GM21381 (cell line): ENCODE results near the gene PCGF5.
"Not testable (repeated sequence)": the region's sequence is repeated elsewhere in the genome, so short reads cannot be mapped to it uniquely, and the experiment has no call there.

Experiments
- ATAC-seq: cut with Tn5 transposase; IDR thresholded peaks from one replicate; pipeline ENCODE4 v1.9.1; 2021; ENCODE audit warnings: mild to moderate bottlenecking, moderate library complexity; ENCODE audit not compliant: unreplicated experiment

The PCGF5 gene

DNA sequence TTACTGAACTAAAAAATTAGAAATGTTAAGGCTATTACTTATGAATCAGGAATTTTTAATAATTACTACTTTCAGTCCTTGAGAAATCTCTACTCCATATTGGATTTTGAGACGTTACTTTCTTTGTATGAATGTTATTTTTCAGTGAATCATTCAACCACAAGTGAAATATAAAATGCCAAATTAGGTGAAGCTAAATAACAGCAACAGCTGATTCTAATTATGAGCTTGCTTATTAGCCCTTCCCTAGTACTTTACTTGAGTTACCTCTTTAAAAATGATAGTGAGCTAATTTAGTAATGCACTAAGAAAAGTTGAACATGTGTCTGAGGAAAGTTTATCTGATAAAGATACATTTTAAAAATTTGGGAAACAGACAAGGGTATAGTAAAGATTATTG is 51.4 kb downstream of the PCGF5 start:
- ATAC-seq: no peak

DNA sequence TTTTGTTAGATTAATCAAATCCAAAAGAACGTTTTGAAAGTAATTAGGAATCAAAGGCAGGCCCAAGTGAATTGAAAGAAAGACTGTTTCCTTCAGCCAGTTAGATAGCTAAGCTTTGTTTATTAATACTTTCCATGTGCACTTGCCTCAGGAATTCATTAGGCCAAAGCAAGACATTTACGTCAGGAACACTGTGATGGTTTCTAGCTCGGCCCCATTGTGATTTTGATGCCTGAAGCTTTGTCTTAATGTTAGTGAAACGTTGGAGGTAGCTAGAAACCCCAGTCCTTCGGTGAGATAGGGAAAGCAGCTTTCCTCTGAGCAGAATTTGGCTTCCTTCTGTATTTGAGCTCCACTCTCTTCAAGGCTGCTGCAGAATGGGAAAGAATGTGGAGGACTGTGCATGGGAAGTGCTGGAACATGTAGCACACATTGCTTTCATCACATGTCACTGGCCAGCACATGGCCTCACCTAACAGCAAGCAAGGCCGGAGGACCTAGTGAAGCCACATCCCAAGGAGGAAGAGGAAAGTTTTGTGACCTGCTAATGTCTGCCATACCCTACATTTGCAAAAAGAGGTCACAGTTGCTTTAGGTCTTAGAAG is 64.1 kb downstream of the PCGF5 start:
- ATAC-seq: no peak

DNA sequence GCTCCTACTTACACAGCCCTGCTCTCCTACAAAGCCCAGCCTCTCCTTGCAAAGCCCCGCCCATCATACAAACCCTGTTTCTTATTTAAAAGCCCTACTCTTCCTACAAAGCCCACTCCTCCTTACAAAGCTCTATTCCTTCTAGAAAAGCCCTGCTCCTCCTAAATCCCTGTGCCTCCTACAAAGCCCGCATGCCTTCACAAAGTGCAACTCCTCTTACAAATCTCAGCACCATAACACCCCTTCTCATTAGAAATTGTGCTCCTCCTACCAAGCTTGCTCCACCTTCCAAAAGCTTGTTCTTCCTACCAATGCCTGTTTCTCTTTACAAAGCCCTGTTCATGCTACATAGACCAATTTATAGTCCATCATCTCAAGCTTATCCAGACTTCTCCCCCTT is 66.1 kb downstream of the PCGF5 start:
- ATAC-seq: no peak

- no peak for ATAC-seq
These were observed 66.8 kb downstream of the PCGF5 start for GRCh38 chr10:91287276-91287675.

- no peak for ATAC-seq
These were observed 67.4 kb downstream of the PCGF5 start for GRCh38 chr10:91287912-91288311.

DNA sequence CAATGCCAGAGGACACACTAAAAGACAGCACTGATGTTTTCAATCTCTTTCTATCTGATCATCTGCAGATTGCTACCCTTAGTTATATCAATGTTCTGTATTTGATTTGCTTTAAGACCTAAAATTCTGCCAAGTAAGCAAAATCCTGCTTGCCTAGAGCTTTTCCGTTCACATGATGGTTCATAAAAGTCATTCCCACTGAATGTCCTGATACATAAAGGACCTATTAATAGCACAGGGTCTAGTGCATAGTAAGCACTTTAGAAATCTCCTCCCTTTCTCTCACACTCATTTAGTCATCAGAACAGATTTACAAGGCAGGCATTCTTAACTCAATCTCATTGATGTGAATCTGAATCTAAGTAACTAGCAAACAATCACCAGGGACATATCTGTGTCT is 68.8 kb downstream of the PCGF5 start:
- no peak for ATAC-seq

- ATAC-seq: no peak
These were observed 70.1 kb downstream of the PCGF5 start for GRCh38 chr10:91290607-91291006.

DNA sequence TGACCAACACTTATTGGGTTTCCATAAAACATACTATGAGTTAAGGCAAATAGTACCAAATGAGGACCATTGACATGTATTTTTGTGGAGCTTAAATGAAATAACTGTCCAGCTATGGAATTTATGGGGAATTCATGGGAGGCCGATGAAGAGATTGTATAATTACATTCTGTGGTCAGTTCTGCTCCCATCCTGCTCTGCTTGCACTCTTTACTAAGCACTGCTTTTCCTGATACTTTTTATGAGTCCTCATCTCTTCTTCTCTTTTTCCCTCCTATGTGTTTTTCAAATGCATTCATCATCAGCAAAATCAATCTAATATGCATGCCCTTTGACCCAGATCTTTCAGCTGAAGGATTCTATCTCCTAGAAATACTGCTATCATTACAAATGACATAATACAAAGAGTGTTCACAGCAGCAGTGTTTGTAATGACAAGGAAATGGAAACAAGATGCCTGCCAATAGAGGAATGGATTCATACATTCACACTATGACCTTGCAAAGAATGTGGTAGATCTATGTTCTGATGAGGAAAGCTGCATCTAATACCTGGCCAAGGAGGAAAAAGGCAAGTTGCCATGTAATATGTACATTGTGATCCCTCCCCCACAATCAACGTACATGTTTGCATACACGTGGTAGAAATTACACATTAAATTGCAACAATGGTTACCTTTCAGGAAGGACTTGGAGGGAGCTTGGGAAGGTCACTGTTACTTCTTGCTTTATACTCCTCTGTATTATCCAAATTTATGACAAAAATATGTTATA is 73.9 kb downstream of the PCGF5 start:
- ATAC-seq: no peak

- no peak for ATAC-seq
These were observed 74.9 kb downstream of the PCGF5 start for GRCh38 chr10:91295346-91295745.

GRCh38 chr10:91296471-91296870 is 76.0 kb downstream of the PCGF5 start:
- no peak for ATAC-seq

- peak; percentile 87 for ATAC-seq
These were observed 77.9 kb downstream of the PCGF5 start for GRCh38 chr10:91298224-91298871.

DNA sequence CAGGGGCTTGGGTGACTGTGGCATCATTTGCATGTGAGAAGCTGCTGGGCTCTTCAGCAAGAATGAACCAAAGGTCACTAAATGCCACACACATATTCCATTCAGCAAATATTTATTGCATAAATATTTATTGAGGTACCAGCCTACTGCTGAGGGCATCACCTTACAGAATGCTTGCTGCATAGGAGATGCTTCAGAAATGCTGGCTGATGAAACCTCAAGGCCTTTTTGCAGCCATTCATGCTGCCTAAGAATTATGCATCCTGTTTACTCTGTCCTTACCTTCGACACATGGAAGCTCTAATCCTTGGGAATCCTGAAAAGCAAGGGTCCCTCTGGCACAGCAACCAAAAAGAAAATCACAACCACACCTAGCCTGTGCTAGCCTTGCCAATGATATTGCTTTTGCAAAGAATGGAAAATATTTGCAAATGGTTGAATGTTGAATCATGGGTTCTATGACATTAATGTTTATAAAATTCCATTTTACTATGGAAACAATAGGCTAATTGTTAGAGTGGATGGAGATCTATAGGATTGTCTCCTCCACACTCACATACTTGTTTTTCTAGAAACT is 79.6 kb downstream of the PCGF5 start:
- no peak for ATAC-seq

- ATAC-seq: not testable (repeated sequence)
These were observed 82.5 kb downstream of the PCGF5 start for GRCh38 chr10:91302946-91303345.

DNA sequence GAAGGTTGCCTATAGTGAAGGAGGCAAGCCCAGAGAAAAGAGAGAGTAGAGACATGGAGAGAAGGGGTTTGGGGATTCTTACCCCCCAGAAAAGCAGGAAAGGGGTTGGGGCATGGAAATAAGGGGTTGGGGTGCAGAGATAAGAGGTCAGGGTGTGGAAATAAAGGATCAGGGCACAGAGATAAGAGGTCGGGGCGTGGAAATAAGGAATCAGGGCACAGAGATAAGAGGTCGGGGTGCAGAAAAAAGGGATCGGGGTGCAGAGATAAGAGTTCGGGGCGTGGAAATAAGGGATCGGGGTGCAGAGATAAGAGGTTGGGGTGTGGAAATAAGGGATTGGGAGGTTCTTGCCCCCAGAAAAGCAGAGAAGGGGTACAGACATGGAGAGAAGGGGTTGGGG is 85.5 kb downstream of the PCGF5 start:
- not testable (repeated sequence) for ATAC-seq

GRCh38 chr10:91307489-91307888 is 87.0 kb downstream of the PCGF5 start:
- no peak for ATAC-seq

GRCh38 chr10:91309711-91310110 is 89.2 kb downstream of the PCGF5 start:
- no peak for ATAC-seq

DNA sequence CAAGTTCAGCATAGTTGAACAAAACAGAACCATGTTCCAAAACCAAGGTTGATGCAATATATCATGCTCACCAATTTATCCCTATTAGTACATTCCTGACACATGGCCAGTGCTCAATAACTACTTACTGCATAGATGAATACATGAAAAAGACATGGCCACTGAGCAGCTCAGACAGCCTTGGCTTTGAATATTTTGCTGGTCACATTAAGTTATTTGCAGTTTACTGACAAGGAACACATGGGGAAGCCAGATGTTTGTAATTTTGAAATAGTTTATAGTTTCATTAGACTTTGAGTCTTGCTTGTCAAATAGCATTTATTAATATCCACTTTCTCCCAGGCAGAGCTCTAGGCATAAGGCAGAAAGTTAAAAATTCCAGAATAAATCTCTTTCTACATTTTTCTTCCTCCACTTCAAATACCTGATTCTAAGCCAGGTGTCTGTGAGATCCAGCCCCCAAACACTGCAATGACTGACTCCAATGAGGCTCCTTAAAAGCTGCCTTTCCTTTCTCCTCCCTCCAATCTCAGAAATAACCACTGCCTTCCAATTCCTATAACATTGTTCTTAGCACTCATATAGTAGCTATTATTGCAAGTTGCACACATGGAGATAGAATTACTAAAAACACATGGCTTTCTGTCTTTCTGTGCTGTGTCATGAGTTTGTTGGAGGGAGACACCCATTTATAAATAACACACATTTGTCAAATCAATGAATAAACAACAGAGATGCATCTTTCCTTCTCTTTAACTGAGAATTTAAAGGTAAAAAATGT is 91.3 kb downstream of the PCGF5 start:
- no peak for ATAC-seq

GRCh38 chr10:91312382-91312733 is 91.9 kb downstream of the PCGF5 start:
- no peak for ATAC-seq

- no peak for ATAC-seq
These were observed 93.5 kb downstream of the PCGF5 start for GRCh38 chr10:91313796-91314485.

DNA sequence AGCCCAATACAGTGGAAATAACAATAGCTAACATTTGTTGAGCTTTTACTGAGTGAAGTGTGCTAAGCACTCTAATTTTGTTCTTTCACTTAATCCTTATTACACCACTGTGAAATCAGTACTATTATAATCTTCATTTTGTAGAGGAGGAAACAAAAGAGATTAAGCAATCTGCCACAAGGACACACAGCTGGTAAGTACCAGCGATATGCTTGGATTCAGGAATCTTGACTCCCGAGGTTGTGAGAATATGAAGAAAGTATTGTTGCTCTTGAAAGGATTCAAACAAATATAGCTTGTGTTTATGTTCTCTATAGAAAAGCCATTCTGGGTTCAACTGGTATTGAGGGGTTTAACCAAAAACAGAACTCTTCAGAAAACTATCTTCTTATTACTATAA is 96.0 kb downstream of the PCGF5 start:
- no peak for ATAC-seq

- ATAC-seq: no peak
These were observed 97.1 kb downstream of the PCGF5 start for GRCh38 chr10:91317541-91317940.
